CD14-positive monocyte (primary cell): ENCODE measurements around the gene CELF2. TPM values are rescaled to one million over a fixed set of nuclear protein-coding genes. Genes with fewer than 3 reads are reported as not detected.

Experiments used
- DNase-seq, 3 donors: peaks; one replicate each; pipeline ENCODE4 v3.0.0-alpha.2; 2011 to 2022
- H2AFZ ChIP-seq: 2 replicates; pipeline ENCODE4 v1.6.0; 2012; ENCODE audit warnings: mild to moderate bottlenecking, low read depth, low read length, inconsistent platforms; ENCODE audit not compliant: insufficient read depth, poor library complexity, severe bottlenecking
- H3K27ac ChIP-seq, 2 donors: 1 replicate in 1 of 2; 2 replicates in 1 of 2; pipeline ENCODE4 v1.5.1; 2012 to 2013; ENCODE audit warnings: low read length in 2 of 2, control low read depth in 1 of 2, inconsistent platforms in 1 of 2, low read depth in 1 of 2, mild to moderate bottlenecking in 1 of 2
- H3K27me3 ChIP-seq, 2 donors: one replicate each; pipeline versions ENCODE4 v1.6.0 to v1.6.1; 2011 to 2013; ENCODE audit warnings: low read length in 2 of 2; ENCODE audit not compliant: control insufficient read depth in 2 of 2, insufficient read depth in 2 of 2
- H3K36me3 ChIP-seq, 2 donors: replicated peaks in 1 of 2; 1 replicate in 1 of 2; 2 replicates in 1 of 2; pipeline versions ENCODE4 v1.5.1 to v1.6.1; 2012 to 2013; ENCODE audit warnings: low read length in 2 of 2, control low read depth in 1 of 2, inconsistent platforms in 1 of 2, mild to moderate bottlenecking in 1 of 2; ENCODE audit not compliant: insufficient read depth in 2 of 2, control insufficient read depth in 1 of 2
- H3K4me1 ChIP-seq, 2 donors: 1 replicate in 1 of 2; 2 replicates in 1 of 2; pipeline versions ENCODE4 v1.5.1 to v1.6.1; 2012 to 2013; ENCODE audit warnings: low read length in 2 of 2, control low read depth in 1 of 2, inconsistent platforms in 1 of 2, mild to moderate bottlenecking in 1 of 2, moderate library complexity in 1 of 2; ENCODE audit not compliant: insufficient read depth in 2 of 2, control insufficient read depth in 1 of 2
- H3K4me2 ChIP-seq: replicated peaks from 2 replicates; pipeline ENCODE3; 2012; ENCODE audit warnings: low read length, moderate library complexity, mild to moderate bottlenecking; ENCODE audit not compliant: poor library complexity, severe bottlenecking; ENCODE audit errors: extremely low read depth
- H3K4me3 ChIP-seq, 3 experiments: fragments of 200-600 bp in 1 of 3; sonication (generic) in 1 of 3; replicated peaks in 1 of 3; 1 replicate in 2 of 3; 2 replicates in 1 of 3; pipeline ENCODE4 v1.5.1; 2011 to 2013; ENCODE audit warnings: low read length in 3 of 3, mild to moderate bottlenecking in 3 of 3, control low read depth in 2 of 3, low read depth in 2 of 3, inconsistent platforms in 1 of 3, moderate library complexity in 1 of 3
- H3K79me2 ChIP-seq: 2 replicates; pipeline ENCODE4 v1.6.0; 2012; ENCODE audit warnings: mild to moderate bottlenecking, control low read depth, inconsistent platforms, low read length, moderate library complexity; ENCODE audit not compliant: insufficient read depth
- H3K9ac ChIP-seq: 2 replicates; pipeline ENCODE4 v1.6.0; 2017; ENCODE audit warnings: low read length, mild to moderate bottlenecking; ENCODE audit not compliant: insufficient read depth, poor library complexity, severe bottlenecking
- H3K9me3 ChIP-seq, 2 donors: replicated peaks in 1 of 2; 1 replicate in 1 of 2; 2 replicates in 1 of 2; pipeline versions ENCODE4 v1.5.1 to v1.6.1; 2012 to 2013; ENCODE audit warnings: low read length in 2 of 2, control low read depth in 1 of 2; ENCODE audit not compliant: control insufficient read depth in 1 of 2, insufficient read depth in 1 of 2
- H4K20me1 ChIP-seq: 2 replicates; pipeline ENCODE4 v1.6.0; 2012; ENCODE audit warnings: mild to moderate bottlenecking, low read length, control low read depth, moderate library complexity; ENCODE audit not compliant: insufficient read depth
- H3K27ac Mint-ChIP-seq, 7 donors: one replicate each; pipeline ENCODE4 v1.8.0; 2020; ENCODE audit warnings: mild to moderate bottlenecking in 7 of 7, mixed read lengths in 7 of 7, moderate library complexity in 6 of 7, inconsistent platforms in 2 of 7
- H3K27me3 Mint-ChIP-seq, 3 donors: one replicate each; pipeline ENCODE4 v1.8.0; 2021 to 2022; ENCODE audit warnings: low read depth in 3 of 3, mild to moderate bottlenecking in 3 of 3, mixed read lengths in 3 of 3, moderate library complexity in 3 of 3, inconsistent platforms in 1 of 3
- H3K36me3 Mint-ChIP-seq, 2 donors: one replicate each; pipeline ENCODE4 v1.8.0; 2020; ENCODE audit warnings: mixed read lengths in 2 of 2, inconsistent platforms in 1 of 2, mild to moderate bottlenecking in 1 of 2
- H3K4me1 Mint-ChIP-seq: one replicate; pipeline ENCODE4 v1.8.0; 2020; ENCODE audit warnings: mild to moderate bottlenecking, mixed read lengths
- H3K4me3 Mint-ChIP-seq, 2 donors: one replicate each; pipeline ENCODE4 v1.8.0; 2020; ENCODE audit warnings: mild to moderate bottlenecking in 2 of 2, mixed read lengths in 2 of 2, moderate library complexity in 1 of 2
- H3K9me3 Mint-ChIP-seq, 7 donors: one replicate each; pipeline ENCODE4 v1.8.0; 2020 to 2022; ENCODE audit warnings: mixed read lengths in 7 of 7, mild to moderate bottlenecking in 6 of 7, moderate library complexity in 6 of 7, inconsistent platforms in 2 of 7
- CTCF ChIP-seq: fragments of 200-600 bp; IDR thresholded peaks from one replicate; pipeline ENCODE4 v1.8.0; 2022; ENCODE audit warnings: antibody characterized with exemption, mild to moderate bottlenecking
- WGBS: methylation state at CpG from one replicate; pipeline ENCODE4 v1.1.5; 2013; ENCODE audit warnings: missing lambda C conversion rate; ENCODE audit not compliant: insufficient coverage; 5-methylcytosine and 5-hydroxymethylcytosine counted together
- intact Hi-C, 2 donors: fragments of 100-400 bp; cut with micrococcal nuclease; formaldehyde crosslinking; loops; one replicate each; pipeline versions ENCODE4 v1.15.0 to v1.15.1; 2023
- polyA plus RNA-seq, 3 donors: library from polyadenylated mRNA; depleted of rRNA in 1 of 3; unstranded in 2 of 3; stranded (reverse) in 1 of 3; fragments of 300-500 nt in 2 of 3; fragments of >200 nt in 1 of 3; fragmentation: Illumina TruSeq in 2 of 3; gene quantifications; 1 replicate in 2 of 3; 2 replicates in 1 of 3; pipeline ENCODE4 v1.2.3, GENCODE V29; 2012 to 2021

CELF2 gene
- polyA plus RNA-seq, 3 donors = 53.5 to 93.3 (median 80.5) TPM

- Histone ChIP-seq H3K36me3 (no peaks in the 10 kb centered on the region), H2AFZ (no peak overlapping the region), H3K9me3 (no peaks in the 10 kb centered on the region), H3K4me3 (no peak overlapping the region), H3K4me1 (no peaks in the 10 kb centered on the region), H3K4me2 (no peak overlapping the region), H3K9ac (no peak overlapping the region), H3K79me2 (no peaks in the 10 kb centered on the region), H3K27me3 (no peaks in the 10 kb centered on the region), H3K27ac (no peak overlapping the region), H4K20me1 (no peaks in the 10 kb centered on the region)
- Mint-ChIP-seq H3K27ac (no peak overlapping the region), H3K27me3 (no peaks in the 10 kb centered on the region), H3K9me3 (peaks cover 0 to 2% (median 0%) of the 10 kb centered on the region in 7 donors), H3K4me3 (no peak overlapping the region), H3K4me1 (no peaks in the 10 kb centered on the region), H3K36me3 (no peaks in the 10 kb centered on the region)
- DNase-seq = no peak
- 100% methylated on average over 1 of the region's 4 CpGs for WGBS
- no peak for TF ChIP-seq CTCF
- intact Hi-C loops = no loop called here
Observed at GRCh38 chr10:11085545-11085944, 67.9 kb downstream of the CELF2 start.

GRCh38 chr10:11086177-11086840 is 68.6 kb downstream of the CELF2 start:
- Histone ChIP-seq H3K4me1 (no peaks in the 10 kb centered on the region), H3K79me2 (no peaks in the 10 kb centered on the region), H3K9ac (no peak overlapping the region), H3K4me3 (no peak overlapping the region), H3K36me3 (no peaks in the 10 kb centered on the region), H3K27ac (no peak overlapping the region), H3K9me3 (no peaks in the 10 kb centered on the region), H3K27me3 (no peaks in the 10 kb centered on the region), H3K4me2 (no peak overlapping the region), H2AFZ (no peak overlapping the region), H4K20me1 (no peaks in the 10 kb centered on the region)
- H3K36me3 Mint-ChIP-seq = no peaks in the 10 kb centered on the region
- H3K4me1 Mint-ChIP-seq = no peaks in the 10 kb centered on the region
- intact Hi-C loops = no loop called here
- 96% methylated on average over 4 of the region's 13 CpGs for WGBS
- no peak overlapping the region for H3K27ac Mint-ChIP-seq
- TF ChIP-seq CTCF = no peak
- peaks cover 0 to 2% (median 0%) of the 10 kb centered on the region in 7 donors for H3K9me3 Mint-ChIP-seq
- H3K4me3 Mint-ChIP-seq = no peak overlapping the region
- no peak for DNase-seq
- H3K27me3 Mint-ChIP-seq = no peaks in the 10 kb centered on the region
